GM12872 (cell line): ENCODE measurements around the gene C8A.

Source experiments
- CTCF ChIP-seq: IDR thresholded peaks from 3 replicates; pipeline ENCODE4 v1.5.1; 2011; ENCODE audit warnings: low read depth, mild to moderate bottlenecking, low read length, moderate library complexity; ENCODE audit not compliant: insufficient read depth

The C8A gene

GRCh38 chr1:56881417-56881816 lies 26.8 kb downstream of the C8A start:
- no peak for TF ChIP-seq CTCF

GRCh38 chr1:56890229-56890628 lies 35.6 kb downstream of the C8A start:
- TF ChIP-seq CTCF = no peak

DNA sequence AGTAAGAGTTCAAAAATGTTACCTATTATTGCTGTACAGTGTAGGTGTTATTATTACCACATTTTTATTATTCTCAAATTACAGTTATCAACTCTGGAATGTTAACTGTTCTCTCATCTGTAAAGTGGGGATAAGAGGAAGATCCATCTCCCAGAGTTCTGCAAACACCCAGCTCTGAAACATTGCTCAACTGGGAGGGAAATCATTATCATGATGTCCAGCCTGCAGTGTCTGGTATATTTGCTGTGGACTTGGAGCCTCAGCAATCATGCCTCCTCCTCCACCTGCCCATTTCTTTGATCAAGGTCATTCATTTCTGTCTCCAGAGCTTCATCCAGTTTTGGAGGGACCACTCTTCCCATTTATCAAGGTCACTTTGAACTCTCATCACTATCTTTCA lies 39.4 kb downstream of the C8A start:
- TF ChIP-seq CTCF = no peak

DNA sequence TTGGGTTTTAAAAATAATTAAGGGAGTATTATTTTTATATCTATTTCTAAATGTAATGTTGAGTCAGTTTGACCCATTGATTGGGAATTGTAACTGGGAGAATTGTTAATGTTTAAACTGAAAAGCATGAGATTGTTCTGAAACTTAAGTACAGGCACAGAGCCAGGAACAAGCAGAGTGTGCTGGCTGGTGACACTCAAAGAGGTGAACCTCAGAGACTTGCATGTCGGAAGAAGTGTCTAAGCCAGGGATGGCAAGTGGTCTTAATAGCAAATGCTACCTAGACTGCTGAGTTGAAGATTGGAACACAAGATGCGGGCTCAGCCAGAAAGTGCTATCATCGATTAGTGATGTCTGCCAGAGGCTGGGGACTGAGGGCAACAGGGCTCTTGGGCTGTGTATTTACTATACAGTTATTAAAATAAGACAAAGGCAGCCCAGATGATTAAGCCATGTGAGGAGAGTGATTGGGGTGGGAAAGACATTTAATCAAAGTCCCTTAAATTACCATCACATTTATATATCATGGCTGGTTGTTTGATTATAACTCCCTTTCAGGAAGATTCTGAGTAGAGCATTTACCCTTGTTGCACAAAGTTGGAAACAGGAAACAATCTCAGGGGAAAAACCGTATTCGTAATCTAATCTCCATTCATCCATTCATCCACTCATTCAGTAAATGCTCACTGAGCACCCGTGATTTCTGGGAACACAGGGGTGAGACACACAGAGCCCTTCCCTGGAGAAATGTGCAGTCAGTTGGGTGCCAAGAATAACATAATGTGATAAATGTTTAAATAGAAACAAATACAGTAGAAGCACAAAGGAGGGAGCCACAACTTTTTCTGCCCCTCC lies 42.8 kb downstream of the C8A start:
- no peak for TF ChIP-seq CTCF

- TF ChIP-seq CTCF = no peak
Observed at GRCh38 chr1:56898005-56898373, 43.4 kb downstream of the C8A start.

DNA sequence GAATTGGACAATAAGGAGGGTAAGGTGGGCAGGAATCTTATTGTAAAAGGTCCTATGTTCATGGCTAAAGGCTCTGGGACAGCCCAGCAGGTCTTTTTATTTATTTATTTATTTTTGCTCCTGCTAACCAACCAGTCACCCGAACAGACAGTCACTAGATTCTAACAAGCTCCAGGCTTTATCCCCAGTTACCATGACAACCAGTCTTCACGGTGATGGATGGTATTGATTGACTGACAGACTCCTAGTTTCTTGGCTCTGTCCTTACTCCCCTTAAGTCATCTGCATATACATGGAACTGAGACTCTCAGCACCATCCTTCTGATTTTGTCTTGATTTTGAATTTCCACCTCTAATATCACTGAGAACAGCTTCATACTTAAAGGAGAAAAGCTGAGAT lies 44.3 kb downstream of the C8A start:
- no peak for TF ChIP-seq CTCF

- no peak for TF ChIP-seq CTCF
Observed at GRCh38 chr1:56901716-56902115, 47.1 kb downstream of the C8A start.

- no peak for TF ChIP-seq CTCF
Observed at GRCh38 chr1:56903778-56904177, 49.2 kb downstream of the C8A start.
